A673 (cell line): ENCODE measurements around the gene SCYGR3.

ENCODE experiments used
- CTCF ChIP-seq: fragments of 300-800, 200-600 bp; sonication (generic); conservative IDR thresholded peaks from 2 replicates; pipeline ENCODE4 v1.5.1; 2017; ENCODE audit warnings: low read depth, mild to moderate bottlenecking, antibody characterized with exemption, low read length, moderate library complexity, mixed read lengths
- EZH2 ChIP-seq: fragments of 200-600 bp; sonication (generic); IDR thresholded peaks from 2 replicates; pipeline ENCODE4 v1.6.1; 2017; ENCODE audit warnings: borderline replicate concordance, low read depth, mild to moderate bottlenecking, mixed read lengths, antibody characterized with exemption, low read length; ENCODE audit not compliant: poor library complexity, severe bottlenecking

DNA sequence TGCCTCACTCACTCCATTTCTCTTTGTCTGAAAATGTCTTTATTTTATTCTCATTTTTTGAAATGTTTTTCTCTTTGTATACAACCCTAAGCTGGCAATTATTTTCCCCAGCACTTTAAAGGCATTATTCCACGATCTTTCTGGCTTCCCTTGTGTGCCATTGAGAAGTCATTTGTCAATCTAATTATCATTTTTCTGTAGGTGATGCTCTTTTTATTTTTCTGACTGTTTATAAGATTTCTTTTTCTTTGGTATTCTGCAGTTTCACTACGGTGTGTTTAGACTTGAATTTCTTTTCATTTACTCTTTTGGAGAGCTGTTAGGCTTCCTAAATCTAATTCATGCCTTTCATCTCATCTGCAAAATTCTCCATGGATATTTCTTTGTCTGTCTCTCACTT is 10.8 kb upstream of the SCYGR3 start:
- TF ChIP-seq CTCF (no peak), EZH2 (no peak)
